Thoracic aorta (tissue), 2 donors: ENCODE results near the gene CFI. TPM values are rescaled to one million over a fixed set of nuclear protein-coding genes. Genes with fewer than 3 reads are reported as not detected.

Source experiments
- ATAC-seq: fragments of 150-250 bp; one replicate; pipeline ENCODE4 v1.8.0; 2017; ENCODE audit warnings: low read depth; ENCODE audit not compliant: insufficient number of reproducible peaks, low FRiP score
- DNase-seq: peaks from one replicate; pipeline ENCODE4 v3.0.0-alpha.2; 2020; ENCODE audit warnings: low spot score
- H3K27ac ChIP-seq, 2 donors: fragments of 200-600 bp; sonication (generic); 1 replicate in 1 of 2; 2 replicates in 1 of 2; pipeline ENCODE4 v1.5.1; 2016; ENCODE audit warnings: mild to moderate bottlenecking in 2 of 2, moderate library complexity in 2 of 2
- H3K27me3 ChIP-seq: fragments of 200-600 bp; sonication (generic); replicated peaks from 2 replicates; pipeline ENCODE4 v1.6.0; 2016; ENCODE audit warnings: mild to moderate bottlenecking; ENCODE audit not compliant: insufficient read depth
- H3K36me3 ChIP-seq: fragments of 200-600 bp; sonication (generic); one replicate; pipeline ENCODE4 v1.5.1; 2016
- H3K4me1 ChIP-seq, 2 donors: fragments of 200-600 bp; sonication (generic); 1 replicate in 1 of 2; 2 replicates in 1 of 2; pipeline versions ENCODE4 v1.5.1 to v1.6.0; 2016; ENCODE audit warnings: low read depth in 2 of 2, mild to moderate bottlenecking in 1 of 2; ENCODE audit not compliant: control insufficient read depth in 1 of 2
- H3K4me3 ChIP-seq: fragments of 200-600 bp; sonication (generic); 2 replicates; pipeline ENCODE4 v1.5.1; 2016; ENCODE audit warnings: mild to moderate bottlenecking
- H3K9me3 ChIP-seq: fragments of 200-600 bp; sonication (generic); 2 replicates; pipeline ENCODE4 v1.5.1; 2016
- CTCF ChIP-seq: fragments of 200-600 bp; sonication (generic); IDR thresholded peaks from one replicate; pipeline ENCODE4 v1.5.1; 2019; ENCODE audit warnings: antibody characterized with exemption
- total RNA-seq, 2 donors: library from RNA; depleted of rRNA; stranded (reverse); fragments of >200 nt; gene quantifications; one replicate each; pipeline versions ENCODE4 v1.1.0 to v1.2.3, GENCODE V29; 2016

The CFI gene
- total RNA-seq, 2 donors from 2014 or later = 2.2 to 20.5 TPM

GRCh38 chr4:109723110-109723509 lies 78.7 kb downstream of the CFI start:
- H3K36me3 ChIP-seq = no peaks in the 10 kb centered on the region
- ATAC-seq = no peak
- H3K9me3 ChIP-seq = no peaks in the 10 kb centered on the region
- TF ChIP-seq CTCF = no peak
- DNase-seq = no peak
- no peaks in the 10 kb centered on the region for H3K27me3 ChIP-seq
- H3K4me3 ChIP-seq = no peak overlapping the region
- H3K27ac ChIP-seq = no peak overlapping the region
- H3K4me1 ChIP-seq = peaks cover 0 to 2% of the 10 kb centered on the region in 2 donors

GRCh38 chr4:109722357-109722756 lies 79.4 kb downstream of the CFI start:
- H3K27me3 ChIP-seq = no peaks in the 10 kb centered on the region
- ATAC-seq (no peak), DNase-seq (no peak)
- no peaks in the 10 kb centered on the region for H3K4me1 ChIP-seq
- no peak for TF ChIP-seq CTCF
- no peaks in the 10 kb centered on the region for H3K9me3 ChIP-seq
- H3K27ac ChIP-seq = no peak overlapping the region
- H3K36me3 ChIP-seq = no peaks in the 10 kb centered on the region
- no peak overlapping the region for H3K4me3 ChIP-seq

- Histone ChIP-seq H3K27me3 (no peaks in the 10 kb centered on the region), H3K27ac (no peak overlapping the region), H3K9me3 (no peaks in the 10 kb centered on the region), H3K4me3 (no peak overlapping the region), H3K36me3 (peaks cover 6% of the 10 kb centered on the region), H3K4me1 (no peaks in the 10 kb centered on the region)
- TF ChIP-seq CTCF = no peak
- ATAC-seq (no peak), DNase-seq (no peak)
Observed at GRCh38 chr4:109721033-109721432, 80.8 kb downstream of the CFI start.

- ATAC-seq (no peak), DNase-seq (no peak)
- H3K27me3 ChIP-seq = no peaks in the 10 kb centered on the region
- peaks cover 6% of the 10 kb centered on the region for H3K36me3 ChIP-seq
- no peaks in the 10 kb centered on the region for H3K9me3 ChIP-seq
- H3K4me1 ChIP-seq = no peaks in the 10 kb centered on the region
- no peak for TF ChIP-seq CTCF
- no peak overlapping the region for H3K4me3 ChIP-seq
- no peak overlapping the region for H3K27ac ChIP-seq
Observed at GRCh38 chr4:109719604-109720003, 82.2 kb downstream of the CFI start.

GRCh38 chr4:109718759-109719158 lies 83.0 kb downstream of the CFI start:
- Histone ChIP-seq H3K4me3 (no peak overlapping the region), H3K9me3 (no peaks in the 10 kb centered on the region), H3K27ac (no peak overlapping the region), H3K4me1 (no peaks in the 10 kb centered on the region), H3K27me3 (no peaks in the 10 kb centered on the region), H3K36me3 (peaks cover 6% of the 10 kb centered on the region)
- ATAC-seq = no peak
- no peak for DNase-seq
- no peak for TF ChIP-seq CTCF
